ENCODE measurements around the gene PCMTD2. TPM values are rescaled to one million over a fixed set of nuclear protein-coding genes. Genes with fewer than 3 reads are reported as not detected.
A peak's percentile ranks its signal among the peaks of the same experiment; 100 is the strongest.

Gene PCMTD2
- total RNA-seq, 1 experiment from 2014 or later = 57.1 TPM

GRCh38 chr20:64260239-64260638 is 4.7 kb downstream of the PCMTD2 start:
- TF ChIP-seq CTCF (conservative IDR thresholded peaks at IDR 0.05; ENCODE audit: low read depth, low read length) (no peak), EZH2 (IDR thresholded peaks at IDR 0.05; ENCODE audit: borderline replicate concordance, low read depth, low read length, poor library complexity, severe bottlenecking) (no peak)
- POLR2A ChIA-PET (ENCODE audit: low non-redundant PET) = interaction anchor here (0.6 kb wide), 1 partner anchor 8 kb away, joined by 4 read pairs; no protein-coding TSS in a partner anchor
- no peaks in the 10 kb centered on the region for H3K9me3 ChIP-seq (ENCODE audit: low read depth, low read length, poor library complexity, severe bottlenecking)
- CTCF ChIA-PET = no interaction called here
- H3K27me3 ChIP-seq (replicated peaks; ENCODE audit: insufficient read depth, low read depth, low read length, poor library complexity) = no peaks in the 10 kb centered on the region
- no TSS peak for BruUV-seq (replicated peaks)
- intact Hi-C loops (cut with micrococcal nuclease; ENCODE audit: unreplicated experiment) = no loop called here
- no peaks in the 10 kb centered on the region for H3K36me3 ChIP-seq (ENCODE audit: insufficient read depth, low read length, poor library complexity, severe bottlenecking)
- peaks cover 43% of the 10 kb centered on the region for H3K4me1 ChIP-seq (ENCODE audit: insufficient read depth, low read length, poor library complexity, severe bottlenecking)
- DNase-seq (ENCODE audit: low spot score) = no peak
- no peak overlapping the region for H3K4me3 ChIP-seq (ENCODE audit: low read depth, low read length, poor library complexity, severe bottlenecking)
- H3K27ac ChIP-seq (ENCODE audit: low read depth, low read length, poor library complexity, severe bottlenecking) = no peak overlapping the region

- TF ChIP-seq CTCF (conservative IDR thresholded peaks at IDR 0.05; ENCODE audit: low read depth, low read length) = no peak
- DNase-seq (ENCODE audit: low spot score) = peak; percentile 35
- Histone ChIP-seq H3K36me3 (ENCODE audit: insufficient read depth, low read length, poor library complexity, severe bottlenecking) (no peaks in the 10 kb centered on the region), H3K27ac (ENCODE audit: low read depth, low read length, poor library complexity, severe bottlenecking) (peak overlapping the region; percentile 52), H3K4me3 (ENCODE audit: low read depth, low read length, poor library complexity, severe bottlenecking) (no peak overlapping the region), H3K4me1 (ENCODE audit: insufficient read depth, low read length, poor library complexity, severe bottlenecking) (peaks cover 42% of the 10 kb centered on the region), H3K9me3 (ENCODE audit: low read depth, low read length, poor library complexity, severe bottlenecking) (no peaks in the 10 kb centered on the region), H3K27me3 (replicated peaks; ENCODE audit: insufficient read depth, low read depth, low read length, poor library complexity) (no peaks in the 10 kb centered on the region)
- ChIA-PET CTCF (no interaction called here), POLR2A (ENCODE audit: low non-redundant PET) (no interaction called here)
- no TSS peak for BruUV-seq (replicated peaks)
- intact Hi-C loops (cut with micrococcal nuclease; ENCODE audit: unreplicated experiment) = no loop called here
Measured at GRCh38 chr20:64261138-64261537, 5.6 kb downstream of the PCMTD2 start.

GRCh38 chr20:64264091-64264490 is 8.5 kb downstream of the PCMTD2 start:
- POLR2A ChIA-PET (ENCODE audit: low non-redundant PET) = no interaction called here

More at GRCh38 chr20:64264091-64264490, 8.5 kb downstream of the PCMTD2 start:
- H3K4me3 ChIP-seq (ENCODE audit: low read depth, low read length, poor library complexity, severe bottlenecking) = no peak overlapping the region
- no peak for DNase-seq (ENCODE audit: low spot score)
- peaks cover 39% of the 10 kb centered on the region for H3K4me1 ChIP-seq (ENCODE audit: insufficient read depth, low read length, poor library complexity, severe bottlenecking)
- intact Hi-C loops (cut with micrococcal nuclease; ENCODE audit: unreplicated experiment) = no loop called here
- H3K36me3 ChIP-seq (ENCODE audit: insufficient read depth, low read length, poor library complexity, severe bottlenecking) = no peaks in the 10 kb centered on the region
- no peaks in the 10 kb centered on the region for H3K9me3 ChIP-seq (ENCODE audit: low read depth, low read length, poor library complexity, severe bottlenecking)
- TF ChIP-seq EZH2 (IDR thresholded peaks at IDR 0.05; ENCODE audit: borderline replicate concordance, low read depth, low read length, poor library complexity, severe bottlenecking) (no peak), CTCF (conservative IDR thresholded peaks at IDR 0.05; ENCODE audit: low read depth, low read length) (no peak)
- no peaks in the 10 kb centered on the region for H3K27me3 ChIP-seq (replicated peaks; ENCODE audit: insufficient read depth, low read depth, low read length, poor library complexity)
- H3K27ac ChIP-seq (ENCODE audit: low read depth, low read length, poor library complexity, severe bottlenecking) = no peak overlapping the region
- CTCF ChIA-PET = no interaction called here
- BruUV-seq (replicated peaks) = no TSS peak
